Activated CD8-positive, alpha-beta memory T cell treated with anti-CD3 and anti-CD28 coated beads, Interleukin-2, amount 10 ng/mL, durations not matched to agents 7 days and 5 days (primary cell): ENCODE results near the gene CACNB1. TPM values are rescaled to one million over a fixed set of nuclear protein-coding genes. Genes with fewer than 3 reads are reported as not detected.
A peak's percentile ranks its signal among the peaks of the same experiment; 100 is the strongest.

ENCODE experiments used
- ATAC-seq: fragments of 150-1000 bp; cut with Tn5 transposase; one replicate; pipeline ENCODE4 v1.10.0; 2021; ENCODE audit warnings: moderate library complexity
- CTCF ChIA-PET: fragments of 350-600 bp; sonication (Branson Sonifier 250); formaldehyde crosslinking; loops from one replicate; lab custom pipeline; 2021; ENCODE audit warnings: antibody characterized with exemption; lab: Charles Lee
- DNase-seq: peaks from one replicate; pipeline ENCODE4 v3.0.0-alpha.2; 2020
- H3K27ac Mint-ChIP-seq: one replicate; pipeline ENCODE4 v1.8.0; 2021; ENCODE audit warnings: mild to moderate bottlenecking, mixed read lengths
- H3K27me3 Mint-ChIP-seq: one replicate; pipeline ENCODE4 v1.8.0; 2021; ENCODE audit warnings: mixed read lengths
- H3K36me3 Mint-ChIP-seq: one replicate; pipeline ENCODE4 v1.8.0; 2021; ENCODE audit warnings: mild to moderate bottlenecking, mixed read lengths
- H3K4me1 Mint-ChIP-seq: one replicate; pipeline ENCODE4 v1.8.0; 2021; ENCODE audit warnings: mixed read lengths
- H3K4me3 Mint-ChIP-seq: one replicate; pipeline ENCODE4 v1.8.0; 2021; ENCODE audit warnings: mild to moderate bottlenecking, moderate library complexity, mixed read lengths
- H3K9me3 Mint-ChIP-seq: one replicate; pipeline ENCODE4 v1.8.0; 2022; ENCODE audit warnings: low read depth, mixed read lengths
- total RNA-seq, 2 experiments: library from RNA; stranded (reverse); gene quantifications; one replicate each; pipeline ENCODE4 v1.2.3, GENCODE V29; 2021

CACNB1 gene
- total RNA-seq, 2 experiments from 2014 or later = 21.0 to 32.9 TPM

- peaks cover 25% of the 10 kb centered on the region for H3K4me1 Mint-ChIP-seq
- peaks cover 12% of the 10 kb centered on the region for H3K27me3 Mint-ChIP-seq
- no peak overlapping the region for H3K27ac Mint-ChIP-seq
- DNase-seq (peak; percentile 75), ATAC-seq (peak; percentile 72)
- CTCF ChIA-PET = interaction anchor here (0.7 to 21.5 kb wide), 15 partner anchors 9 to 568 kb away, joined by 3 to 670 read pairs (median 4); partner anchors contain the start of genes ARL5C, CACNB1, RPL19 and STAC2
- H3K9me3 Mint-ChIP-seq = no peaks in the 10 kb centered on the region
- H3K36me3 Mint-ChIP-seq = no peaks in the 10 kb centered on the region
- H3K4me3 Mint-ChIP-seq = no peak overlapping the region
Observed at GRCh38 chr17:39235555-39236449, 38.3 kb upstream of the CACNB1 start.

DNA sequence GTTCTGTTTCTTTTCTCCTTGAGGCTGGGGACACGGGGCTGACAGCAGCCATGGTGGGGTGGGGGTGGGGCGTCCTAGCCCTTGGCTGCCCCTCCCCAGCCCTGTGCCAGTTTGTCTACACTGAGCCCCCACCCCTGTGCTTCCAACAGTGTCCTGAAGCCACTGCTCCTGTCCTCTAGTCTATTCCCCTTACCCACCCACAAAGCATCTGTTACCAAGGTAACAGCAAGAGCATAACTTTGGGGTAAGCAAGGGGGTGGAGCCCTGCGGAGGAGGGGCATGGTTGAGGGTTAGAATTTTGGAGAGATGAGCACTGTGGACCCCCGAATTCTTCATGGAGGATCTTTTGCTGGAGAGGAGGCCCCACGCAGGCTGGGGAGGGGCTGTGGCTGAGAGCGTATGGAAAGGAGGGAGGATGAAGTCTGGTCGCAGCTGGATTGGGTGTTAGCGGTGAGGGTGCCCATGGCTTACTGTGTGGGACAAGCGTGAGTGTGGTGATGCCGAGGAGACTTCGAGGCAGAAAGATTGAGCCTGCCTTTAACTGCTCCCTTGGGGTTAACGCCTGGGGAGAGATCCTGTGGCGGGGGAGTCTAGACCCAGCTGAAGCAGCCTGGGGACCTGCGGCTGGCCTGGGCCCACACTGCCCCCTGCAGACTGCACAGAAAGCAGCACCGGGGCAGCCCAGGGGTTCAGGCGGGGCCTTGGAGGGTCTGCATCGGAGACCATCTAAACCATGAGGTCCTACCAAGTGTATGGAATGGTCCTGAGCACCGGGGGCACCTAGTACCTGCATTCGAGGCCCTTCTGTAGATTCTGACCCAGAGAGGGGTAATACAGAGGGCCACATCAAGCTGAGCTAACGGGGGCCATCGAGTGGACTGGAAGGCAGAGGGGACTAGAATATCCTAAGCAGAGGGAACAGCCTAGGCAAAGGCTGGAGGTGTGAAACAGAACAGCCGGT lies 34.4 kb upstream of the CACNB1 start:
- H3K4me1 Mint-ChIP-seq = peaks cover 7% of the 10 kb centered on the region
- CTCF ChIA-PET = interaction anchor here (0.5 to 21.5 kb wide), 15 partner anchors 7 to 378 kb away, joined by 3 to 670 read pairs (median 4); partner anchors contain the start of genes ARL5C, CACNB1, RPL19 and RPL23
- H3K4me3 Mint-ChIP-seq = no peak overlapping the region
- peaks cover 27% of the 10 kb centered on the region for H3K27me3 Mint-ChIP-seq
- no peaks in the 10 kb centered on the region for H3K36me3 Mint-ChIP-seq
- ATAC-seq = peak; percentile 81
- DNase-seq = peak; percentile 69
- no peaks in the 10 kb centered on the region for H3K9me3 Mint-ChIP-seq
- no peak overlapping the region for H3K27ac Mint-ChIP-seq

DNA sequence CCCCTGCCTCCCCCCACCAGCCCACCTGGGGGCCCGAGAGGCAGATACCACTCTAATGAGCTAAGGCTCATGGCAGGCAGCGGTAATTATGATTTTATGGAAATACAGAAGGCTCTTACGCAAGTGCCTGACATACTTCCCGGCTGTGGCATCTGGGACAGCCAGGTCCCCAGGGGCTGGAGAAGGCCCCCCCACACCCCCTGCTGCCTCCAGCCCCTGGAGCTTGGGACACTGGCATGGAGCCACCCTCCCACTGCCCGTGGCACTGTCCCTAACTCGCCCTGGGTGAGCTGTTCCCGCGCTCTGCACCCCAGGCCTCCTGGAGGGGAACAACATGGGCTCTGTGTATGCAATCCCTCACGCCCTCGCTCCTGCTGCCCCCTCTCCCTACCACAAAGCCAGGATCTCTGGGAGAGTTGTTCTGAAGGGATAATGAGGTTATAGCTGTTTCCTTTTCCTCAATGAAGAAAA lies 33.7 kb upstream of the CACNB1 start:
- no peaks in the 10 kb centered on the region for H3K9me3 Mint-ChIP-seq
- ATAC-seq (no peak), DNase-seq (no peak)
- peaks cover 30% of the 10 kb centered on the region for H3K27me3 Mint-ChIP-seq
- no peak overlapping the region for H3K4me3 Mint-ChIP-seq
- no peak overlapping the region for H3K27ac Mint-ChIP-seq
- H3K36me3 Mint-ChIP-seq = no peaks in the 10 kb centered on the region
- CTCF ChIA-PET = interaction anchor here (0.7 to 21.5 kb wide), 9 partner anchors 8 to 76 kb away, joined by 3 to 670 read pairs (median 8); partner anchors contain the start of genes ARL5C, CACNB1 and RPL19
- H3K4me1 Mint-ChIP-seq = peaks cover 10% of the 10 kb centered on the region

DNA sequence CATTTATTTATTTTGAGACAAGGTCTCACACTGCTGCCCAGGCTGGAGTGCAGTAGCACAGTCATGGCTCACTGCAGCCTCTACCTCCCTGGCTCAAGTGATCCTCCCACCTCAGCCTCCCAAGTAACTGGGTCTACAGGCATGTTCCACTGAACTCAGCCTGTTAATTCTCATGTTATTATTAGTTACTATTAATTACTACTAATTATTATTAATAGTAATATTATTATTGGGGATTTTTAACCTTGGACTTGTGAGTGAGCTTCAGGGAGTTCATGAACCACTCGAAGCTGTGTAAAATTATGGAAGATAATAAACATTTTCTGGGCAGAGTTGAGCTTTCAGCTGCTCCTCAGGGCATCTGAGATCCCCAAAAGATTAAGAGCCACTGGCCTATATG lies 32.9 kb upstream of the CACNB1 start:
- CTCF ChIA-PET = interaction anchor here (1.1 to 21.5 kb wide), 7 partner anchors 9 to 64 kb away, joined by 3 to 670 read pairs (median 10); partner anchors contain the start of genes ARL5C, CACNB1 and RPL19
- no peak for ATAC-seq

DNA sequence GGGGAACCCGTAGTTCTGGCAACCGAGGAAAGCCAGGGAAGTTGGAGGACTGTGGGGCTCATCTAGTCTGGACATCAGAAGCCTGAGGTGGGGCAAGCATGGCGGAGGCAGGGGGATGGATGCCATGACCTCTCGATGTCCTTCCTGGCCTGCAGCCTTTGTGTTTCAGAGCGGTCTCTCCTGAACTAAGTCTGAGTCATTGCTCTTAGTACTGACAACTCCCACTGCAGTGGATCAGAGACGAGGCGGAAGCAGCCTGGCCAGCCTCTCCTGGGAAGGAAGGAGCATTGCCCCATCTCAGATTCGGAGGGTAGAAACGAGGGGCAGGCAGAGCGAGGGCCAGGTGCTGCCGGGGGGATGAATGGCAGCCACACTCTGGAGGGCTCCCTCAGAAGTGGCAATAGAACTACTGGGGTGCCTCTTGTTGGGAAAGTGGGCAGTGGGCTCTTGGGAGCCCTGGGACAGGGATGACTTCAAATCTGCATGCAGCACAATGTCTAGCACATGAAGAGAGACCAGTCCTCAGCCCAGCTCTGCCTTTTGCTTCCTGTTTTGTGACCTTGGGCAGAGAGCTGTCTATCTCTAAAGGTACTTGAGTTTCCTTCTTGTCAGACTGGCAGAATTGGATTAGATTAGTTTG lies 31.9 kb upstream of the CACNB1 start:
- Mint-ChIP-seq H3K36me3 (no peaks in the 10 kb centered on the region), H3K4me1 (peaks cover 13% of the 10 kb centered on the region), H3K9me3 (no peaks in the 10 kb centered on the region), H3K27ac (no peak overlapping the region), H3K27me3 (peaks cover 39% of the 10 kb centered on the region), H3K4me3 (no peak overlapping the region)
- CTCF ChIA-PET = interaction anchor here (1.9 to 21.5 kb wide), 3 partner anchors 9 to 63 kb away, joined by 5 to 670 read pairs (median 44); partner anchors contain the start of genes ARL5C, CACNB1 and RPL19
- no peak for DNase-seq
- ATAC-seq = no peak

More for the DNA sequence above, 32.9 kb upstream of the CACNB1 start:
- no peak overlapping the region for H3K27ac Mint-ChIP-seq
- H3K36me3 Mint-ChIP-seq = no peaks in the 10 kb centered on the region
- peaks cover 11% of the 10 kb centered on the region for H3K4me1 Mint-ChIP-seq
- no peak overlapping the region for H3K4me3 Mint-ChIP-seq
- peaks cover 34% of the 10 kb centered on the region for H3K27me3 Mint-ChIP-seq
- DNase-seq = no peak
- H3K9me3 Mint-ChIP-seq = no peaks in the 10 kb centered on the region

- no peak overlapping the region for H3K4me3 Mint-ChIP-seq
- no peak for DNase-seq
- peaks cover 57% of the 10 kb centered on the region for H3K27me3 Mint-ChIP-seq
- H3K27ac Mint-ChIP-seq = no peak overlapping the region
- no peaks in the 10 kb centered on the region for H3K36me3 Mint-ChIP-seq
- CTCF ChIA-PET = interaction anchor here (1.2 to 3.2 kb wide), 5 partner anchors 8 to 20 kb away, joined by 4 to 12 read pairs (median 5); no protein-coding TSS in a partner anchor
- H3K9me3 Mint-ChIP-seq = no peaks in the 10 kb centered on the region
- ATAC-seq = no peak
- H3K4me1 Mint-ChIP-seq = peaks cover 13% of the 10 kb centered on the region
Observed at GRCh38 chr17:39227364-39227919, 30.0 kb upstream of the CACNB1 start.

GRCh38 chr17:39225959-39226683 lies 28.7 kb upstream of the CACNB1 start:
- DNase-seq (peak; percentile 68), ATAC-seq (peak; percentile 83)
- H3K27me3 Mint-ChIP-seq = peaks cover 48% of the 10 kb centered on the region
- CTCF ChIA-PET = interaction anchor here (0.8 to 3.2 kb wide), 5 partner anchors 10 to 668 kb away, joined by 3 to 12 read pairs (median 4); no protein-coding TSS in a partner anchor
- peaks cover 8% of the 10 kb centered on the region for H3K4me1 Mint-ChIP-seq
- peak overlapping the region; percentile 55 for H3K4me3 Mint-ChIP-seq
- H3K27ac Mint-ChIP-seq = no peak overlapping the region
- no peaks in the 10 kb centered on the region for H3K36me3 Mint-ChIP-seq
- no peaks in the 10 kb centered on the region for H3K9me3 Mint-ChIP-seq

DNA sequence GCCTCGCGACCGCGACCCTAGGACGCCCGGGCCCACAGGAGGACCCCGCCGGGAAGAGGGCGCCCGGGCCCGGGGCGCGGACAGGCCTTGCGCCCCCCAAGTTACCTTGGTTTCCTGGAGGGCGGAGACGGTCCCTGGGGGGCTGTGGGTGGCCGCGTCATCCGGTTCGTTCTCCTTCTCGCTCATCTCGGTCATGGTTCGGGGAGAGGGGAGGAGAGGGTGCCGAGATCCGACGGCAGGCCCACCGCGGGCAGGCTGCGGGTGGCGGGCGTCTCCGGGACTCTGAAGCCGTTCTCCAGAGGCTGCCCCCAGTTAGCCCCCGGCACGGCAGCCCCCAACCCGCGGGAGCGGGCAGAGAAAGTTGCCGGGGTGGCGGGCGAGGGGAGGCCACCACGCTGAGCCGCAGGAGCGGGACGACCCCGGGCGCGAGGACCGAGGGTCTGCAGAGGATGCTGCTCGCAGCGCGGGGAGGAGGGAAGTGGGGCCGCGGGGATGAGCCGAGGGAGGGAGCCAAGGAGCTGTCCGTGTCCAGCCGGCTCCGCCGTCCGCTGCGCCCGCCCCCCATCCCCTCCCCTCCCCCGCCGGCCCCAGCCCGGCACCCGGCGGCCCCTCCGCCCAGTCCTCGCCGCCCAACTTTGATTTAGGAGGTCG lies 28.0 kb upstream of the CACNB1 start, which contains the start of gene STAC2:
TSS of gene STAC2 (minus strand) at position 638 of the 651 bp plus-strand sequence. CDS start at position 195, 443 bp downstream.
- Mint-ChIP-seq H3K9me3 (no peaks in the 10 kb centered on the region), H3K4me3 (peak within 1 kb of the TSS; percentile 55), H3K27ac (no peak within 1 kb of the TSS), H3K27me3 (peaks cover 48% of the 10 kb centered on the region), H3K36me3 (no peaks in the 10 kb centered on the region), H3K4me1 (peaks cover 8% of the 10 kb centered on the region)
- ATAC-seq (peak; percentile 32), DNase-seq (no peak)
- CTCF ChIA-PET = interaction anchor here (0.8 to 30.8 kb wide), 5 partner anchors 10 to 668 kb away, joined by 3 to 670 read pairs (median 8); no protein-coding TSS in a partner anchor

GRCh38 chr17:39224778-39225307 lies 27.4 kb upstream of the CACNB1 start:
- no peaks in the 10 kb centered on the region for H3K9me3 Mint-ChIP-seq

GRCh38 chr17:39223907-39224777 lies 26.7 kb upstream of the CACNB1 start:
- Mint-ChIP-seq H3K4me1 (peaks cover 8% of the 10 kb centered on the region), H3K27me3 (peaks cover 47% of the 10 kb centered on the region), H3K27ac (no peak overlapping the region), H3K36me3 (no peaks in the 10 kb centered on the region), H3K4me3 (no peak overlapping the region), H3K9me3 (no peaks in the 10 kb centered on the region)
- CTCF ChIA-PET = interaction anchor here (1.6 to 30.8 kb wide), 2 partner anchors 15 to 49 kb away, joined by 4 to 670 read pairs; no protein-coding TSS in a partner anchor
- DNase-seq (no peak), ATAC-seq (no peak)

More at GRCh38 chr17:39224778-39225307, 27.4 kb upstream of the CACNB1 start:
- Mint-ChIP-seq H3K27ac (no peak overlapping the region), H3K4me3 (no peak overlapping the region), H3K4me1 (peaks cover 8% of the 10 kb centered on the region), H3K27me3 (peaks cover 48% of the 10 kb centered on the region), H3K36me3 (no peaks in the 10 kb centered on the region)
- DNase-seq = no peak
- CTCF ChIA-PET = interaction anchor here (30.8 kb wide), 1 partner anchor 14 kb away, joined by 670 read pairs; no protein-coding TSS in a partner anchor
- ATAC-seq = peak; percentile 13
